Astrocyte (in vitro differentiated cells and primary cell): ENCODE measurements around the gene ATF6. TPM values are rescaled to one million over a fixed set of nuclear protein-coding genes. Genes with fewer than 3 reads are reported as not detected.

Experiments
- DNase-seq: peaks from one replicate; pipeline ENCODE4 v3.0.0-alpha.2; 2010; ENCODE audit warnings: low read depth
- FAIRE-seq: peaks from 2 replicates; lab custom pipeline; 2011; peaks lifted over from hg19 to GRCh38; lab: Jason Lieb, UNC
- H2AFZ ChIP-seq: 2 replicates; pipeline ENCODE4 v1.6.0; 2012; ENCODE audit warnings: low read depth, low read length, inconsistent platforms
- H3K27ac ChIP-seq: 2 replicates; pipeline ENCODE4 v1.5.1; 2011; ENCODE audit warnings: low read depth, low read length, inconsistent platforms
- H3K27me3 ChIP-seq: 2 replicates; pipeline ENCODE4 v1.6.0; 2011; ENCODE audit warnings: low read length, inconsistent platforms; ENCODE audit not compliant: insufficient read depth
- H3K36me3 ChIP-seq: 2 replicates; pipeline ENCODE4 v1.5.1; 2011; ENCODE audit warnings: low read length, inconsistent platforms; ENCODE audit not compliant: insufficient read depth
- H3K4me1 ChIP-seq: 2 replicates; pipeline ENCODE4 v1.5.1; 2011; ENCODE audit warnings: low read length, inconsistent platforms; ENCODE audit not compliant: insufficient read depth
- H3K4me2 ChIP-seq: 2 replicates; pipeline ENCODE4 v1.6.0; 2012; ENCODE audit warnings: low read length, inconsistent platforms
- H3K4me3 ChIP-seq: 2 replicates; pipeline ENCODE4 v1.5.1; 2011; ENCODE audit warnings: low read depth, mild to moderate bottlenecking, low read length, inconsistent platforms; ENCODE audit not compliant: insufficient read depth
- H3K79me2 ChIP-seq: 2 replicates; pipeline ENCODE4 v1.6.0; 2012; ENCODE audit warnings: mild to moderate bottlenecking, low read length, inconsistent platforms; ENCODE audit not compliant: insufficient read depth
- H3K9ac ChIP-seq: 2 replicates; pipeline ENCODE4 v1.6.0; 2012; ENCODE audit warnings: mild to moderate bottlenecking, low read length, inconsistent platforms
- H3K9me3 ChIP-seq: 2 replicates; pipeline ENCODE4 v1.5.1; 2012; ENCODE audit warnings: low read depth, mild to moderate bottlenecking, low read length, inconsistent platforms; ENCODE audit not compliant: insufficient read depth
- H4K20me1 ChIP-seq: 2 replicates; pipeline ENCODE4 v1.6.0; 2012; ENCODE audit warnings: low read length, inconsistent platforms; ENCODE audit not compliant: insufficient read depth
- H3K27ac Mint-ChIP-seq: one replicate; pipeline ENCODE4 v1.8.0; 2021; ENCODE audit warnings: mild to moderate bottlenecking, mixed read lengths; ENCODE audit not compliant: unreplicated experiment
- H3K27me3 Mint-ChIP-seq: one replicate; pipeline ENCODE4 v1.8.0; 2021; ENCODE audit warnings: low read depth, mixed read lengths; ENCODE audit not compliant: unreplicated experiment
- H3K36me3 Mint-ChIP-seq: one replicate; pipeline ENCODE4 v1.8.0; 2021; ENCODE audit warnings: low read depth, mixed read lengths; ENCODE audit not compliant: unreplicated experiment
- H3K4me1 Mint-ChIP-seq: one replicate; pipeline ENCODE4 v1.8.0; 2021; ENCODE audit warnings: low read depth, mixed read lengths; ENCODE audit not compliant: unreplicated experiment
- H3K4me3 Mint-ChIP-seq: one replicate; pipeline ENCODE4 v1.8.0; 2021; ENCODE audit warnings: mild to moderate bottlenecking, moderate library complexity, mixed read lengths; ENCODE audit not compliant: unreplicated experiment
- H3K9me3 Mint-ChIP-seq: one replicate; pipeline ENCODE4 v1.8.0; 2021; ENCODE audit warnings: mild to moderate bottlenecking, mixed read lengths; ENCODE audit not compliant: unreplicated experiment
- CTCF ChIP-seq: IDR thresholded peaks from 2 replicates; pipeline ENCODE4 v1.5.1; 2011; ENCODE audit warnings: low read depth, mild to moderate bottlenecking, inconsistent platforms, low read length, moderate library complexity; ENCODE audit not compliant: insufficient read depth
- EZH2 ChIP-seq: IDR thresholded peaks from 2 replicates; pipeline ENCODE4 v1.6.1; 2012; ENCODE audit warnings: mild to moderate bottlenecking, low read length, inconsistent platforms; ENCODE audit not compliant: insufficient read depth
- total RNA-seq: library from RNA; stranded (reverse); gene quantifications from 2 replicates; pipeline ENCODE4 v1.2.1, GENCODE V29; 2021

The ATF6 gene
- total RNA-seq, 1 donor from 2014 or later, result 25.4 TPM

- Histone ChIP-seq H3K4me2 (no peak overlapping the region), H3K4me3 (no peak overlapping the region), H2AFZ (no peak overlapping the region), H4K20me1 (no peaks in the 10 kb centered on the region), H3K27me3 (no peaks in the 10 kb centered on the region), H3K79me2 (no peaks in the 10 kb centered on the region), H3K9me3 (no peaks in the 10 kb centered on the region), H3K9ac (no peak overlapping the region), H3K4me1 (no peaks in the 10 kb centered on the region), H3K36me3 (no peaks in the 10 kb centered on the region), H3K27ac (no peak overlapping the region)
- H3K4me3 Mint-ChIP-seq, result no peak overlapping the region
- H3K9me3 Mint-ChIP-seq, result peaks cover 10% of the 10 kb centered on the region
- no peak for TF ChIP-seq CTCF
- H3K27me3 Mint-ChIP-seq, result peaks cover 12% of the 10 kb centered on the region
- H3K27ac Mint-ChIP-seq, result no peak overlapping the region
- FAIRE-seq, result no peak
- no peaks in the 10 kb centered on the region for H3K4me1 Mint-ChIP-seq
- H3K36me3 Mint-ChIP-seq, result peaks cover 22% of the 10 kb centered on the region
- no peak for DNase-seq
These were observed 215.8 kb downstream of the ATF6 start for GRCh38 chr1:161981735-161982506.

DNA sequence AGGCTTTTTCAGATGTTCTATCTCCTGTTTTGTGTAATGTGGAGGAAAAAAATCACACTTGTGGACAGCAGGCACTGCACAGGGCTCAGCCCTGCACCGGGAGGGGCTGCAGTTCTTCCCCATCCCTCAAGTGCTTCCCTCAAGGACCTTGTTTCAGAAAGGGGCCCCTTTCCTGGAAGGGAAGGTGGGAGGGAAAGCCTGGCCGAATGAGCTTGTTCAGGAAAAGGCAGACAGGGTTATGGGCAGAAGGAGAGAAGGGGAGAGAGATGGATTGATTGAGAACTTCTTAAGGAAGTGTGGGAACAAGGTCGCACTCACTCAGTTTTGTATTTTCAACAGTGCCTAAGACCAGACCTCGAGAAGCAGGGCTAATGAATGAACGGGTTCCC lies 216.4 kb downstream of the ATF6 start:
- no peak overlapping the region for H2AFZ ChIP-seq
- TF ChIP-seq CTCF, result no peak
- no peak for TF ChIP-seq EZH2
- no peaks in the 10 kb centered on the region for H3K4me1 ChIP-seq
- peaks cover 11% of the 10 kb centered on the region for H3K27me3 Mint-ChIP-seq
- DNase-seq (no peak), FAIRE-seq (no peak)
- no peaks in the 10 kb centered on the region for H4K20me1 ChIP-seq
- no peak overlapping the region for H3K4me3 Mint-ChIP-seq
- no peak overlapping the region for H3K4me2 ChIP-seq
- H3K27me3 ChIP-seq, result no peaks in the 10 kb centered on the region
- H3K4me3 ChIP-seq, result no peak overlapping the region
- no peak overlapping the region for H3K9ac ChIP-seq
- H3K9me3 ChIP-seq, result peaks cover 3% of the 10 kb centered on the region
- H3K36me3 ChIP-seq, result no peaks in the 10 kb centered on the region
- peaks cover 14% of the 10 kb centered on the region for H3K9me3 Mint-ChIP-seq
- H3K27ac ChIP-seq, result no peak overlapping the region
- H3K4me1 Mint-ChIP-seq, result no peaks in the 10 kb centered on the region
- H3K27ac Mint-ChIP-seq, result no peak overlapping the region
- peaks cover 26% of the 10 kb centered on the region for H3K36me3 Mint-ChIP-seq
- H3K79me2 ChIP-seq, result no peaks in the 10 kb centered on the region

DNA sequence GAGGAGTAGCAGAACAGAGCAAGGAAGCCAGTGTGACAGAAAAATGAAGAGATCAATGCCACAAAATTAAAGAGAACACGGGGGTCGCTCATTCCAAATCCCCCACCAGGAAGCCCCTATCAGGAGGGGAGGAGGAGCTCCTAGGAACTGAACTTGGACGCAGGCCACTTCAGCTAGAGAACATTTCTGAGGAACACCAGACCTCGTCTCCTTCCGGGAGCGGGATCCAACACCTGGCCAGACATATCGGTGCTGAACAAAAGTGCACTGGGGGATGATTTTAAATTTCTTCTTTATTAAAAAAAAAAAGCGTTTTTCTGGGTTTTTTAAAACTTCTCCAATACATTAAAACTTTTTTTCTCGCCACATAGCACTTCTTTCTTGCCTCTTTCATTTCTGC lies 216.8 kb downstream of the ATF6 start:
- Histone ChIP-seq H3K9me3 (peaks cover 7% of the 10 kb centered on the region), H4K20me1 (no peaks in the 10 kb centered on the region), H3K36me3 (no peaks in the 10 kb centered on the region), H3K4me2 (no peak overlapping the region), H3K79me2 (no peaks in the 10 kb centered on the region), H2AFZ (no peak overlapping the region), H3K4me3 (no peak overlapping the region), H3K27me3 (no peaks in the 10 kb centered on the region), H3K4me1 (no peaks in the 10 kb centered on the region), H3K9ac (no peak overlapping the region), H3K27ac (no peak overlapping the region)
- TF ChIP-seq CTCF (no peak), EZH2 (no peak)
- H3K36me3 Mint-ChIP-seq, result peaks cover 27% of the 10 kb centered on the region
- no peak for DNase-seq
- H3K4me1 Mint-ChIP-seq, result no peaks in the 10 kb centered on the region
- H3K27ac Mint-ChIP-seq, result no peak overlapping the region
- H3K9me3 Mint-ChIP-seq, result peaks cover 12% of the 10 kb centered on the region
- no peak overlapping the region for H3K4me3 Mint-ChIP-seq
- no peak for FAIRE-seq
- peaks cover 8% of the 10 kb centered on the region for H3K27me3 Mint-ChIP-seq
